ENCODE data around the gene CNTN5. TPM values are rescaled to one million over a fixed set of nuclear protein-coding genes. Genes with fewer than 3 reads are reported as not detected.
"Not testable (repeated sequence)": the region's sequence is repeated elsewhere in the genome, so short reads cannot be mapped to it uniquely, and the experiment has no call there.

The CNTN5 gene
- total RNA-seq, 1 donor from 2014 or later, result not detected

GRCh38 chr11:100188137-100188783 lies 1167.5 kb downstream of the CNTN5 start:
- intact Hi-C loops (cut with micrococcal nuclease), result no loop called here

- intact Hi-C loops (cut with micrococcal nuclease), result no loop called here
These were observed 1169.6 kb downstream of the CNTN5 start for GRCh38 chr11:100190395-100190794.

GRCh38 chr11:100192181-100192580 lies 1171.4 kb downstream of the CNTN5 start:
- intact Hi-C loops (cut with micrococcal nuclease), result no loop called here

GRCh38 chr11:100203789-100204188 lies 1183.0 kb downstream of the CNTN5 start:
- intact Hi-C loops (cut with micrococcal nuclease), result no loop called here

- intact Hi-C loops (cut with micrococcal nuclease), result no loop called here
These were observed 1185.2 kb downstream of the CNTN5 start for GRCh38 chr11:100205926-100206325.

GRCh38 chr11:100208207-100208606 lies 1187.5 kb downstream of the CNTN5 start:
- intact Hi-C loops (cut with micrococcal nuclease), result no loop called here

- intact Hi-C loops (cut with micrococcal nuclease), result no loop called here
These were observed 1194.0 kb downstream of the CNTN5 start for GRCh38 chr11:100214791-100215190.

GRCh38 chr11:100220801-100221200 lies 1200.1 kb downstream of the CNTN5 start:
- intact Hi-C loops (cut with micrococcal nuclease), result no loop called here

- intact Hi-C loops (cut with micrococcal nuclease), result no loop called here
These were observed 1201.0 kb downstream of the CNTN5 start for GRCh38 chr11:100221791-100222190.

- intact Hi-C loops (cut with micrococcal nuclease), result no loop called here
These were observed 1203.8 kb downstream of the CNTN5 start for GRCh38 chr11:100224541-100225034.

- intact Hi-C loops (cut with micrococcal nuclease), result no loop called here
These were observed 1208.3 kb downstream of the CNTN5 start for GRCh38 chr11:100229086-100229485.

- intact Hi-C loops (cut with micrococcal nuclease), result no loop called here
These were observed 1211.3 kb downstream of the CNTN5 start for GRCh38 chr11:100232006-100232405.

GRCh38 chr11:100235085-100235484 lies 1214.3 kb downstream of the CNTN5 start:
- intact Hi-C loops (cut with micrococcal nuclease), result no loop called here

GRCh38 chr11:100240025-100240539 lies 1219.3 kb downstream of the CNTN5 start:
- intact Hi-C loops (cut with micrococcal nuclease), result no loop called here

- intact Hi-C loops (cut with micrococcal nuclease), result no loop called here
These were observed 1227.0 kb downstream of the CNTN5 start for GRCh38 chr11:100247704-100248103.

- intact Hi-C loops (cut with micrococcal nuclease), result not testable (repeated sequence)
These were observed 1236.6 kb downstream of the CNTN5 start for GRCh38 chr11:100257238-100257803.

GRCh38 chr11:100269516-100269915 lies 1248.8 kb downstream of the CNTN5 start:
- intact Hi-C loops (cut with micrococcal nuclease), result no loop called here

- intact Hi-C loops (cut with micrococcal nuclease), result no loop called here
These were observed 1252.5 kb downstream of the CNTN5 start for GRCh38 chr11:100273066-100273815.

- intact Hi-C loops (cut with micrococcal nuclease), result not testable (repeated sequence)
These were observed 1253.7 kb downstream of the CNTN5 start for GRCh38 chr11:100274466-100274865.

GRCh38 chr11:100294748-100295147 lies 1274.0 kb downstream of the CNTN5 start:
- intact Hi-C loops (cut with micrococcal nuclease), result no loop called here

- intact Hi-C loops (cut with micrococcal nuclease), result no loop called here
These were observed 1275.4 kb downstream of the CNTN5 start for GRCh38 chr11:100296051-100296679.

- intact Hi-C loops (cut with micrococcal nuclease), result no loop called here
These were observed 1276.8 kb downstream of the CNTN5 start for GRCh38 chr11:100297516-100297915.

Data from T-helper 2 cell treated with Interferon-gamma antibody and Interleukin-4, amounts not matched to agents 100 ng/mL and 5 ng/mL, for 36 hours (primary cell).